ENCODE measurements around the gene CMIP.

Gene CMIP

DNA sequence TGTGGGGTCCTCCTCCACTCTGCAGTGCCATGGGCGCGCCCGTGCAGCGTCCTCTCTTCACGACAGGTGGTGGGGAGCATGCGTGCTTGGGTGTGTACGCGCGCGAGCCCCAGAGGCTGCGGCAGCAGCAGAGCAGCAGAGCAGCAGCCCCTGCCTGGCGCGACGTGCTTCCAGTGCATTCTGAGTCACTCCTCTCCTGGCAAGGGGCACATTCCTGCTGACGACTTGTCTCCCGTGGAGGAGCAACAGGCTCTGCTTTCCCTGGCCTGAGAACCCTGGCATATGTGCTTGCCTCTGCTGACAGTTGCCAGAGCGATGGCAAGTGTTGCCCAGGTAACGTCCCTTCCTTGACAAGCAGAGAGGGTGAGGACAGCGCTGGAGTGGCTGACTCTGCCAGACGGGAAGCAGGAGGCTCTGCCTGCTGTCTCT is 200.7 kb downstream of the CMIP start:
- DNase-seq, result no peak

DNA sequence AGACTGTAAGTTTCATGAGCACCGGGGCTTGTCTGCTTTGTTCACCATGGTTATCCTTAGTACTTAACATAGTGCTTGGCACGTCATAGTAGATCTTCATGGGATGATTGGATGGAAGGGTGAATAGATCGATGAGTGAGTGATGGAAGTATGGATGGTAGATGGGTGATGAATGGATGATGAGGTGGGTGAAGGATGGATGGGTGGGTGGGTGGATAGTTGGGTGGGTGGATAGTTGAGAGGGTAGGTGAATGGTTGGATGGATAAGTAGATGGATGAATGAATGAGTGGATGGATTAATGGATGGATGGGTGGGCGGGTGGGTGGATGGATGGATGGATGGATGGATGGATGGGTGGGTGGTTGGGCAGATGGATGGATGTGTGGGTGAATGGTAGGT is 201.3 kb downstream of the CMIP start:
- DNase-seq, result no peak

GRCh38 chr16:81646561-81646960 is 202.0 kb downstream of the CMIP start:
- DNase-seq, result no peak

DNA sequence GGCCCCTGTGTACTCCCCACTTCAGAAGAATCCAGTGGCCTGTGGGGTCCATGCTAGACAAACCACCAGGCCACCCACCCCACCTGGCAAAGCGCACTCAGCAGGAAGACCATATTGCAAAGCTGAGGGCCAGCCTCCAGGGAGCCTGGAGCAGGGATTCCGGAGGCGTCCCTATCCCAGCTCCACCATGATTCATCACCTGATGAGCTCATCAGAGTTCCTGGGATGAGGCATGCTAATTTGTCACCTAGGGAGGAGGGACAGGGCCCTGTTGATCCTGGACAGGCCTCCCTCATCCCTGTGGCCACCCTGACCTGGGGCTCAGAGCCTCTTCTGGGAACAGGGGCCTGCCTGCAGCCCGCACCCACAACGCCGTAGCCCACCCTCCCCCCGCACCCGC is 202.9 kb downstream of the CMIP start:
- no peak for DNase-seq

DNA sequence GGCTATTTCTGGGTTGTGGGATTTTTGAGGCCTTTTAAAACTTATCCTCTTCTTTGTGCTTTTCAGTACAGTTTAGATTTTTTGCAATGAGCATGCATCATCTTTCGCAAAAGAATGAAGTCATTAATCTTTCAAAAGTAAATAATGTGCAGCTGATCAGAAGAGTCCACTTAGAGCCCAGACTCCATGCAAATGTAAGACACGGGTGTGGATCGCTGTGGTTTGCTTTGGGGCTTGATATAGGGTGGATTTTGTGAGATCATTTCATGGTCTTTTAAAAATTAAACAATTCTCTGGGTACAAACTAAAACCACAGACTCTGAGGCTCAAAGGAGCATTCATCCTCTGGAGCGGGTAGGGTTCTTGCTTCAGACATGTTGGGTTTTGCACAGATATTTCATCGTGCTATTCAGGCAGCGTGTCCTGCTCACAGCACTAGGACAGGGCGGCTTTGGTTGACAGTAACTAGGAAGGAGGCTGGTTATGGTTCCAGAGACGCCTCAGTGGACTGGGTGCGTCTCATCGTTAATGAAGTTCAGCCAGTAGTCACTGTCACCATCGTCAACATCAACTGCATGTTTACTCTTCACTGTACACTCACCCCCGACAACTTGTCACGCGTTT is 205.1 kb downstream of the CMIP start:
- DNase-seq, result no peak

DNA sequence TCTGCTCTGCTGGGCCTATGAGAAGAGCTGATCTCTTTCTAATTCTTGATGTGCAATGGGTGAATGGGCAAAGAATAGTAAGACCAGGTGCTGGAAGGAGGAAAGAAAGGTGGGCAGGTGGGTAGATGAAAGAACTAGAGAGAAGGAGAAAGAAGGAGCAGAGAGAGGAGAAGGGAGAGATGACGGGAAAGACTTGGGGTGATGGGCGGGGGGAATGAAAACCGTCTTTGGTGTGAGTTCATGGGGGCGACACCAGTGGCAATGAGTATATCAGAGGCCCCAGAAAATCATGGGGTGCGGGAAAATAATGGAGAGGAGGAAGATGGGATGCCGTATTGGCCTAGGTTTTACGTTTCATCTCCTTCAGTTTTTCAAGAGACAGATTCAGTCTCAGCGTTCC is 205.7 kb downstream of the CMIP start:
- DNase-seq, result no peak

DNA sequence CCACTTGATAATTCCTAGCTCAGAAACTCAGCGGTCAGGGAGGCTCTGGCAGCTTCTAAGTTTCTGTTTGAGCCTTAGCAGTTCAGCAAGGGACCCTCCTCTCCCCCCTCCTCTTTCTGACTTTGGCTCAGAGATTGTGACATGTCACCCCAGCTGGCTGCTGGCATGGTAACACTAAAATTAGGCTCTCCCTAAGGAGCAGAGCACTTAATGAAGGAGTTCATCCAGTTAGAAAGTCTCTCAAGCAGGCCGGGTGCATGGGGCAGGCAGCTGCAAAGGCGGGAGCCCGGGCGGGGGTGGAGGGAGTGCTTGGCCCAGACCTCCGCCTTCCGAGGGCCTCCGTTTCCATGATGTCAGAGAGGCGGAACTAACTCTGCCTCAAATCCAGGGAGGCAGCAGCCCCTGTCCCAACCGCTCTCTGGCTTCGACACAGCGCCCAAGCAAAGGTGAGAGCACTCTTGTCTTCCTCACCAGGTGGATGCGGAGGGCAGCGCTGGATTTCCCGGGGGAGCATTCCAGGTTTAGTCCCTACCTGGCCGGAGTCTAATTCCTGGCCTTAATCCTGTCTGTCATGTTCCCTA is 206.5 kb downstream of the CMIP start:
- no peak for DNase-seq

GRCh38 chr16:81651758-81652718 is 207.4 kb downstream of the CMIP start:
- DNase-seq, result no peak

DNA sequence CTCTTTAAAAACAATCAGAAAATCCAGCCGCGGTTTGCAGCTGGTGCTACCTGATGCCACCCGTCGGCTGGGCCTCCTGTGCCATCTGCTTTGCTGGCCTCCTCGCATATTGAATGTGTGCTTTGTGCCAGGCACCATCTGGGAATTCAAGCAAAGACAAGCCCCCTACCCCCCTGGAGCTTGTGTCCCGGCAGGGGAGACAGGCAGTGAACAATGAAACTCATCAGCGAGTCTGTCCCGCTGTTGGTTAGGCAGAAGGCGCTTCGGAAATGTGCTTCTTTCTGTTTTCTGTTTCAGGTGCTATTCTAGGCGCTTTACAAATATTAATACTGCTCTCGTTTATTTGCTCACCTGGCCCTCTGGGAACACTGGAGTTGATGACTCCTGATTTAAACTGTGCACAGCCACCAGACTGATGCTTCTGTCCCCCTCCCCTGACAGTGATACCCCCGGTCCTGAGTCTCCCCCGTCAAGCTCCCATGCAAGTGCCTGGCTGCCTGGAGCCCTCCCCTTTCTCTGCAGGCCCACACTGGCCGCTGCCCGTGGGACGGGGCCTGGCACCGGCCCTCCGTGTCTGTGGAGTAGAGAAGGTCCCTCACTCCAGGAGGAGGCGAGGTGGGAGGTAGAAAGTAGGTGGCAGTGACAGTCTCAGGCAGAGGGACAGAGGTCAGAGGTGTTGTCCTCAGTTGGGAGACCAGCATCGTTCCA is 208.3 kb downstream of the CMIP start:
- DNase-seq, result no peak

- DNase-seq, result no peak
Observed at GRCh38 chr16:81654346-81654745, 209.7 kb downstream of the CMIP start.

GRCh38 chr16:81655469-81656162 is 211.0 kb downstream of the CMIP start:
- no peak for DNase-seq

DNA sequence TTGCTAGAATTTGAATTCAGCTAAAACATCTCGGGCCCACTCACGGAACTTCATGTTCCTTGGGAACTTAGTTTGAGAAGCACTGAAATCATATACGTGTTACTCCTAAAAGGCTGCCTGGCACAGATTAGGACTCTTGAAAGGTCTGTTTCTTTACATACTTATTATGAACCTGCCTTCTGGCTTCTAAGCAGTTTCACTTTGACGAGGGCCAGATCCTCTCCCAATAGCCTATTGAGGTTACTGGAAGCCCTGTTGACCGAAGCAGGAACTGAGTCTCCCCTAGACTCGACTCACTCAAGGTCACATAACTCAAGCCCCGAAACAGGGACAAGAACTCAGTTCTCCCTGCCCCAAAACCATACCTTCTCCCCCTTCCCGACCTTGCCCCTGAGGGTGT is 212.6 kb downstream of the CMIP start:
- DNase-seq, result peak; percentile 10

DNA sequence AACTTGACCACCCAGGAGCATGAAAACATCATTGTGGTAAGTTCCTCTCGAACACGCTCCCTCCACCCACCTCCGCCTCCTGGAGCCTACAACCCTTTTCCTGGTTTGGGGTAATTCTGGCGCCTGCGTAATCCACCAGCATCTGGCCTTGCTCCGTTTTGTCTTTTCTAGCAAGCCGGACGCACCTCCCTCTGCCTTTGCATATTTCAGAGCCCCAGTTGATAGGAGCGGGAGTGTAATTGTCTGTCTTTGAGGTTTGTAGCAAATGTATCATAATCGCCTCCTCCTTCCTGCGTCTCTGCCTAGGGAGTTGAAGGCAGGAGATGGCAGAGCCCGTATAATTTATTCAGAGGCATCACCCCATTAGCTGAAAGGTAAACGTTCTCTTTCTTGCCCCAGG is 213.2 kb downstream of the CMIP start:
- no peak for DNase-seq

- no peak for DNase-seq
Observed at GRCh38 chr16:81658373-81658772, 213.8 kb downstream of the CMIP start.

DNA sequence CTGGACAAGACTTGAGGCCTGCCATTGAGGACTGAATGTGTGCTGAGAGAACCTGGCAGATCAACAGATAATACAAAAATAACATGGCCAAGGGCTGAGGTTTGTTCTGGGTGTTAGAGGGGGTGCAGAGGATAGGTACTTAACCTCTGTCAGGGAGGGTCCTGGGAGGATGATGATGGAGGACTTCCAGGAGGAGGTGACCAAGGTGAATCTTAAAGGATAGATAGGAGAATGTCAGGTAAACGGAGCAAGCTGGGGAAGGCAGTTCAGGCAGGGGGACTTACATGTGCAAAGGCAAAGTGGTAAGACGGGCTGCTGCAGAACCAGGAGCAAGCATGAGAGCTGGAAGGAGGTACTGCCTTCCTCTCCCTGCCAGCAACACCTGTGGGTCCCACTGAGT is 214.6 kb downstream of the CMIP start:
- no peak for DNase-seq

GRCh38 chr16:81661082-81661481 is 216.5 kb downstream of the CMIP start:
- no peak for DNase-seq

DNA sequence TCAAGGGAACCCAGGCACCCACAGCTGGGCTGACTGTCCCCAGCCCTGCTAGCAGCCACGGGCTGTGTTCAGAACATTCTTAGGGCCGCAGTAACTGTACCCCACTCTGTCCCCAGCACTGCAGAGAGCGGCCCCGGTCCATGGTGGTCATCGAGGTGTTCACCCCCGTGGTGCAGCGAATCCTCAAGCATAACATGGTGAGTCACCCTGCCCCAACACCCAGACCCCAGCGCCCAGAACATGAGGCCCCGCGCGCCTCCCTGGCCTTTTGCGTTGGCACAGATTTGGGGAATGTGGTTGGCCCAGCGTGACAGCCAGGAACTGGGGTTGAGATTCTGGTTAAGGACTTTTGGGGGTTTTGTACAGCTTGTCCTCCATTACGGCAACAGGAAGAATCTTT is 219.5 kb downstream of the CMIP start:
- DNase-seq, result no peak

DNA sequence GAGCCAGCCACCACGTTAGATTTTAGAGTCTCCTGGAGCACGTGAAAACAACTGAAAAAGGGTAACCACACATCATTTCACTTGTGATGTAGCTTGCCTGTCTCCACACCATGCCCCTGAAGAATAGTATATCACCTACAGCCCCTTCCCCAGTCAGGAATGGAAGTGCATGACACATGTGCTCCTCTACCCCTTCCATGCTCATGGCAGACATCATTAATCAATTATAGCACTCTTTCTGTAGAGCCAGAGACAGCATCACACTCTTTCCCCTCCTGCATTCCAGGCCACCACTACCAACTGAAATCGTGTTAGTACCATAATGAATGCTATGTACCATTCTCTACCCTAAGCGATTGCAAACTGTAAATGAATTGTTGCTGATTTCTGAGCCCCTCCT is 221.0 kb downstream of the CMIP start:
- DNase-seq, result no peak

GRCh38 chr16:81666113-81666512 is 221.5 kb downstream of the CMIP start:
- no peak for DNase-seq

- DNase-seq, result no peak
Observed at GRCh38 chr16:81668243-81669097, 223.9 kb downstream of the CMIP start.

GRCh38 chr16:81669473-81670350 is 225.1 kb downstream of the CMIP start:
- no peak for DNase-seq

Data from activated CD4-positive, alpha-beta T cell treated with anti-CD3 and anti-CD28 coated beads, Interleukin-2, amount 50 U/mL, for 16 hours (primary cell).